Activated CD8-positive, alpha-beta memory T cell treated with anti-CD3 and anti-CD28 coated beads, Interleukin-2, amount 50 U/mL, for 4 hours (primary cell): ENCODE measurements around the gene SLC45A3.

Experiments
- DNase-seq: peaks from one replicate; pipeline ENCODE4 v3.0.0-alpha.2; 2020

The SLC45A3 gene

DNA sequence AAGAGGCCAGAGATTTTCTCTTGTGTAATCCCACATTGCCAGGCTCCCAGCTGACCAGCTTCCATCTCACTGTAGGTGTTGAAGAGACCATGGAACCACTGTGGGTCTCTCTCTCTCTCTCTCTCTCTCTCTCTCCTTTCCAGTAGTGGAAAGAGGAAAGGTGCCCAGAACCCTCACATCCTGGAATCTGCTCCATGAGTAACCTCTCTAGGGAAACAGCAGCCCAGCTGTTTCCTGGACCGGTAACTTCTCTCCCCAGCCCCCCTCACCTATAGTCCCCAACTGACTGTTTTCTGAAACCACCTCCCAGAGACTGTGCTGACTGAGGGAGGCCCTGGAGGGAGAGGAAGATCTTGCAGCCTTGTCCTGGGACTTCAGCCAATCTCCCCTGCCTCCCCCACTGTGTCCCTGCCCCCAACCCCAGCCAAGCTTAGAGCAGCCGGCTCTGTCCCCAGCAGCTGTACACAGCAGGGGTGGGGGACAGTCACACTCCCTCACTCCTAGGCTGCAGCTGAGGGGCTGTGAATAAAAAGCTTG lies 20.6 kb upstream of the SLC45A3 start:
- no peak for DNase-seq

DNA sequence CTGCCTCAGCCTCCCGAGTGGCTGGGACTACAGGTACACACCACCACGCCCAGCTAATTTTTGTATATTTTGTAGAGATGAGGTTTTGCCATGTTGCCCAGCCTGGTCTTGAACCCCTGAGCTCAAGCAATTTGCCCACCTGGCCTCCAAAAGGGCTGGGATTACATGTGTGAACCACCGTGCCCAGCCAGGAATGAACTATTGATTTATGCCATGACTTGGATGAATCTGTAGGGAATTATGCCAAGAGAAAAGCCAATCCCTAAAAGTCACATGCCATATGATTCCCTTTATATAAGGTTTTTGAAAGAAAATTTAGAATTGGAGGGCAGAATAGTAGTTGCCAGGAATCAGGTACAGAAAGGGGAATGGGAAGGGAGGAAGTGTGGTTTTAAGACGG lies 19.1 kb upstream of the SLC45A3 start:
- DNase-seq: no peak

DNA sequence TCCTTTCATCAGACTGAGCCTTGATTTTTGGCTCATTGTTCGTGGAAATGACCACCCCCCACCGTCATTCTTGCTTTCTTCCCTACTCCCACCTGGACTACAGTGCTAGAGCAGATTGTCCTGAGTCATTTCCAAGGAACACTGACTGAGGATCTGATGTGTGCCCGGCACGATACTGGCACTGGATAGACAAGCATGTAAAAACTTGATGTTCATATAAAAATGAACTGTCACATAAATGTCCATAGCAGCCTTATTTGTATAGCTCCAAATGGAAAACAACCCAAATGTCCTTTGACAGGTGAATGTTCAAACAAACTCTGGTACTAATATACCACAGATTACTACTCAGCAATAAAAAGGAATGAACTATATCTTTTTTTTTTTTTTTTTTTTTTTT lies 18.6 kb upstream of the SLC45A3 start:
- no peak for DNase-seq

DNA sequence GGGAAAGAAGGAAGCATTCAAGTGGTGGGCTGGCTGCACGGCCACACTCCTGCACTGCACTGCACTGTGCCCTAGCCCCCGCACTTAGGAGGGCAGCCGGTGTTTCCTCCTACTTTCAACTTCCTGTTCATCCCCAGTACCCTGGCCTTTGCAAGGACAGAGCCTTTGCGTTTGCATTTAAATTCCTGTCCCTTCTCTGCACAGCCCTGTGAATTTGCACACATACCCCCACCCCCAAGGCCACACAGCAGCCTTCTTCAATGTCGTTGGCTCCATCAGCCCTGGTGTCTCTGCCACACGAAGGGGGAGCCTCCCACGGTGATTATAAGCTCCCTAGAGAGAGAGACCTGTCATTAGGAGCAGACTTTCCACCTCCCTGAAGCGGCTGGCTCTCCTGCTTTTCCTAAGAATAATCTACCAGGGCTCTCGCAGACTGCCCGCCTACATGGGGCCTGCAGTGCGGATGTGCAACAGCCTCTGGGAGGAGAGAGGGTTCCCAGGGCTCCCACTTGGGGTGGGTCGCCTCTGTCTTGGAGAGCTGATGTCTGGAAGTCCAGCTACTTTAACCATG lies 13.2 kb upstream of the SLC45A3 start:
- DNase-seq: no peak

DNA sequence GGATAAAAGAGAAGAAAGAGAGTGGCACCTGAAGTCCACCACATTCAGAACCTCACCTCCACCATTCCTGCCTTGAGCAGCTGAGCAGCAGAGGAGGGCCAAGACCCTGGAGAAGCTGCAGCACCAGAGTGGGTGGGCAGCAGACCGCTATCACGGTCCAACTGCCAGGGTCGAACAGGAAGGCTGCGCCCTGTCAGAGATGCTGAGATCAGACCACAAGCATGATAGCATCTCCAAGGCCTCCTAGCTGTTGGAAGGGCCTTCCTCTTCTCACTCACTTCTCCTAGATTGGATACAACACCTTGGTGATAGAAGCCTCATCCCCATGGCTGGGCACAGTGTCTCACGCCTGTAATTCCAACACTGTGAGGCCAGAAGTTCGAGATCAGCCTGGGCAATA lies 12.1 kb upstream of the SLC45A3 start:
- no peak for DNase-seq

DNA sequence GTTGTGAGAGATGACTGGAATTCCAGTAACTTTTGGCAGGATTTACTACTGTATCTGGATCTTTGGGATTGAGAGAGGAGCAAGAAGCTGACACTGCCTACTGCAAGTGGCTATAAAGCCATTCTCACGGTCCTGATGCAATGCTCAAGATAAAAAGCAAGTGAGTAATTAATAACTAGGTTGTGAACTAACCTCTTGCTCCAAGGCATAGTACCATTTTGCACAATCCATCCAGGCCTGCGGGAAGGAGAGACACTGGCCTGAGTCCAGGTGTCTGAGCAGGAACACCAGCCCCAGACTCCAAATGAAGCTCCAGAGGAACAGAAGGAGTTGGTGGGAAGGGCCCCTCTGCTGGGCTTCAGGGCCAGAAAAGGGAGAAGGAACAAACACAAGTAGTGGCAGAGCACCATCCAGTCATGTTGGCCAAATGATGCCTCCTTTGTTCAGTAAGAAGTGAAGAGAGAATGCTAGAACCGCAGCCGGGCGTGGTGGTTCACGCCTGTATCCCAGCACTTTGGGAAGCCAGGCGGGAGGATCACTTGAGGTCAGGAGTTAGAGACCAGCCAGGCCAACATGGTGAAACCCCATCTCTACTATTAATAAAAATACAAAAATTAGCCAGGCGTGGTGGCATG lies 9.9 kb upstream of the SLC45A3 start:
- no peak for DNase-seq

DNA sequence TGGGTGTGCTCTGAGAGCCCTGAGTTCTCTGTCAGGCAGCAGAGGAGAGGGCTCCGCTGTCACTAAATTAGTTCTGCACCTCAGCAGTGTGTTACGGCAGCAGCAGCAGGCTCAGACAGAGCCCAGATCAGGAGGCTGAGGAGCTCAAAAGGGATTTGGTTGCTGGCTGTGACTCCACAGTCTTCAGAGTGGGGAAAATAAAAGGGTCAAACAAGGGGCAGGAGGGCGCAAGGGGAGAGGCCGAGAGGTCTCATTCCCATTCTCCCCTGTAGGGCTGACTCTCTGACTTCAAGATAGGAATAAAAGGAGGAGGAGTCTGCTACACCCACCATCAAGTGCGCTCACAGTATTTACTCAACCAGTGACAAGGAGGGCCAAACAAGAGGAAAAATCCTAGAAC lies 9.2 kb upstream of the SLC45A3 start:
- DNase-seq: no peak

DNA sequence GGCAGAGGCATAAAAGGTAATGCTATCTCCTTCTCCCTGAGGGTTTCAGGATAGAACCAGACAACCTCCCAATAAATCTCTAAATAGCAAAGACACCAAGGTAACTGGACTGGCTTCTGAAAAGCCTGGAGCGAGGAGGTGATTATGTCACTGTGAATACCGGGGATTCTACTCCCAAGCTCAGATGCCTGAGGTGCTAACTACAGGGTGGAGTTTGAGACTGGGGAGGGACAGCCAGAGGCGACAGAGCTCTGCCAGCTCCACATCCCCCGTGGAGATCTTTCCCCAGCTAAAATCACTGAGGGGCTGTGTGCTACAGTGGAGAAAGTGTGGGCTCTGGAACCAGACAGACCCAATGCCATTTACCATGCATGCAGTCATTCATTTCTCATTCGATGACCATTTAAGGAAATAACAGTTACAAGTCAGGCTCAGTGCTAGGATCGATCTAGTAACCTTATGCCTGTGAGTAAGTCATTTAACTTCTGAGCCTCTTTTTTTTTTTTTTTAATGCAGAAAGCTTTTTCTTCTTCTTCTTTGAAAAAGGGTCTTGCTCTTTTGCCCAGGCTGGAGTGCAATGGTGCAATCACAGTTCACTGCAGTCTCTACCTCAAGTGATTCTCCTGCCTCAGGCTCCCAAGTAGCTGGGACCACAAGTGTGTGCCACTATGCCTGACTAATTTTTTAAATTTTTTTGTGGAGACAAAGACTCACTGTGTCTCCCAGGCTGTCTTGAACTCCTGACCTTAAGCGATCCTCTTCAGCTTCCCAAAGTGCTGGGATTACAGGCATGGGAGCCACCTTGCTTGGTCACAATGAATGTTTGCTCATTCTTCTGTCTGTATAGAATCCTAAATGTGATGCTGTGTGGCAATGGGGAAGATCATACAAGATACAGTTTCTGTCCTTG lies 8.1 kb upstream of the SLC45A3 start:
- no peak for DNase-seq

DNA sequence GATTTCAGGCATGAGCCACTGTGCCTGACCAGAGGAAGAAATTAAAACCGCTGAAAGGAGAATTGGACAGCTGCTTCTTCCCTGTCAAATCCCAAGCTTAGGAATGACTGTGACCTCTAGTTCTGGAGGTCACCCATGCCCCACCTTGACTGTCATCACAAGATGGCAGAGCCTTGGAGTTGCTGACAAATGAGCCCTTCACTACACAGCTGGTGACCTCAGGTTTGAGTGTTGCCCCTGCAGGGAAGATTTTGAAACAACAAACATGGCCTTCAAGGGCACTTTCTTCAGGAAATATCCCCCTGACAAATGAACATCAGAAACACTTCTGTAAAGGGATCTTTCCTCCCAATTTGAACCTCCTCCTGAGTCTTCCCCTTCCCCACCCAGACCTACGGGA lies 6.9 kb upstream of the SLC45A3 start:
- DNase-seq: no peak

DNA sequence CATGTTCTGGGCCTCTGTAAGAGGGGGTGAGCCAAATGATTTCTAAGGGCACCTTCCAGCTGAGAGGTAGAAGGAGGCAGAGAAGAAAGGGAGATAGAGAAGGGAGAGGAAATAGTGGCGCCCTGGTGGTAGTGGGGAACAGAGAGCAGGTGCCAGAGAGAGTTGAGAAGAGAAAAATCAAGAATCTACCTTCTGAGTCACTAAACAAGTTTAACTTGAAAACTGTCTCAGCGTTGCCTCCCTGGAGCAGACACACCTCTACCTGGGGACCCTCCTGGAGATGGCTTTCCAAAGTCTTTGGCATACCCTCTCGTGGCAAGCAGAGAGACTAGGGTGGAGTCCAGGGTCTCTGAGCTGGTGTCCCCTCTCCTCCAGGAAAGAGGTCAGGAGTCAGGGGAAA lies 1.1 kb upstream of the SLC45A3 start:
- no peak for DNase-seq

DNA sequence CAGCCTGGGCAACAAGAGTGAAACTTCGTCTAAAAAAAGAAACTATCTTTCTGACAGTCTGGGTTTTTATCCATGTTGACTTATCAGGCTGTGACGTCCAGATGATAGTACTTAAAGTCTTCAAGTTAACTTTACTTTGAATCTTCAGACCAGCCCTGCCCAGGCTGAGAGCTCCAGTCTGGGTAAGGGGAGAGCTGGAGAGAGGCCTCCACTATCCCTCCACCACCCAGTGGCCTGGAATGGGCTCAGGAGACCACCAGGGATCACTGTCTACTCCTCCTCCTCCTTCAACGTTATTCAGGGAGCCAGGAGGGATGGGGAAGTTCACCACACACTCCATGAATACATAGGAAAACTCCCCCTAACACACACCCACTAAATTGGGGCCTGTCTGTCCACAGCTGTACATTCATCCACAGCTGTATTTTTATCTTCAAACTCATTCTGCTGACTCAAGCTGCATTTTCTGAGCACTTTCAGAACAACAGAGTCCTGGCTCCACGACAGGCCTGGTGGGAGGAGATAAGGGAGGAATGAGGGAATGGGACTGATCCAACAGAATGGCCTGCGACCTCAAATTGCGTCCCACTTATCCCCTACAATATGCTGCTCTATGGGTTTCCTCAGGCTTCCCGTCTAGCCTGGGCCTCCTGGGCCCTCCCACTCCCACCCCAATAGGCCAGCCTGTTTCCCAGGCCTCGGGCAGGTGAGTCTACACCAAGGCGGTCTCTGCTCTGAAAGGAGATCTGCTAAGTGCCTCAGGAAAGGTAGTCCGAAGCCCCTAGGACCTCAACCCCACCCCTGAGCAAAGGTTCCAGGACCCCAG lies 1.8 kb downstream of the SLC45A3 start:
- no peak for DNase-seq

DNA sequence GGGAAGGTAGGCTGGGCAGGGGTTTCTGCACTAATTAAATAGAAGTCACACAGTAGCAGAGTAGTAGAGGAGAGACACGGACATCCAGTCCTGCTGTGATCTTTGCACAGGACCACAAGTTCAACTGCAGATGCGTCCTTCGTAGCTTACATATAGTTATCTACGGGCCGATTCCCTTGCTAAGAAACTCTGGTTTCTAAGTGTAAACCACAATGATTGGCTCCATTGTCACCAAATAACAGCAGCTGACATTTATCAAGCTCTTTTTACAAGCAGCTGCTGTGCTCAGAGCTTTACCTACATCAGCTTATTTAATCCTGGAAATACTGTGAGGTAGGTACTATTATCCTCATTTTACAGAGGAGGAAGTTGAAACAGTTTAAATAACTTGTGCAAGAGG lies 3.1 kb downstream of the SLC45A3 start:
- no peak for DNase-seq

DNA sequence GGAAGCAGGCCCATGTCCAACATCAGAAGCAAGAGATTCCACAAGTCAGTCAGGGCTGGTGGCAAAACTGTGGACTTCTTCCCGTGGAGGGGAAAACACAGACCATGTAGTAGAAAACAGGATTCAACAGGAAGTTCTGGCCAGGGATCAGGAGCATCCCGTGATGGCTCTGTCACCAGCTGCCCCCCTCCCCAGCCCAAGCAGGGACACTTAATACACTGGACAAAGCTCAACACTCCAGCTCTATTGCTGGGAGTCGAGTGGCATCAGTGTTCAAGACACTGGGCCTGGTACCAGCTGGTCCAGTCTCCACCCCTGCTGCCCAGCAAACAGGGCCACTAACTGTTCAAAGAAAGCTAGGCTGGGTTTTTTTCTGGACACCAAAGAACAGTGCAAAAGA lies 3.7 kb downstream of the SLC45A3 start:
- DNase-seq: no peak

DNA sequence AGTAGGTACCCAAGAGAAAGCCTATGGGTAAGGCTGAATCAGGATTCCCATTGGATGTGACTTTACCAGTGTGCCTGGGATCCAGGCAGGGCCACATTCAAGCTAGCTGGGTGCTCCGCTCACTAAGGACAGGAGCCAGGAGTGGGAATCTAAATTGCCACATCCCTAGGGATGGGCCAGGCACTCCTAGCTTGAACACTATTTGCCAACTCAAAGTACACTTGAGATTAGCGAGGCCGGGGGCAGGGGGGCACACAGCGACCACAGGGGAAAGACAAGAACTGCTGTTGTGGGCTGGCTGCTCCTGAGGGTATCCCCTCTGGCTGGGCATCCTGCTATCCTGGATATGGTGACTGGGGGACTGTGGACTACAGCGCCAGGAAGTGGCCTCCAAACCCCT lies 4.3 kb downstream of the SLC45A3 start:
- DNase-seq: no peak

DNA sequence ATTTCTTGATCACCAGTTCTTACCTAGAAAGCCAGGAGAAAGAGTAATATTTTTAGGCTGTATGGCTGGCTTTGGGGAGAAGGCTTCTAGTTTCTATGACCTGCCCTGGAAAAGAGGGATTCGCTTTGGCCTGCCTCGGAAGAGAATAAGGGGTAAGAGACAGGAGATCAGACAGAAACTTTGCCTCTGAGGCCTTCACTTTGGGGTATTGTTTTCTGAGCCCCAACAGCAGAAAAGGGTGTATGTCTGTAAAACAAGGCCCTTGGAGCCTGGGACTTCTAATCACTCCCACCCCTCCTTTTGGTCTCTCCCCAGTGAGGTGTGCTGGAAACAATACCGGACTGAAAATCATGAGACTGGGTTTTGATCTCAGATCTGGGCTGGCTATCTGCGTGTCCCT lies 5.1 kb downstream of the SLC45A3 start:
- DNase-seq: no peak

DNA sequence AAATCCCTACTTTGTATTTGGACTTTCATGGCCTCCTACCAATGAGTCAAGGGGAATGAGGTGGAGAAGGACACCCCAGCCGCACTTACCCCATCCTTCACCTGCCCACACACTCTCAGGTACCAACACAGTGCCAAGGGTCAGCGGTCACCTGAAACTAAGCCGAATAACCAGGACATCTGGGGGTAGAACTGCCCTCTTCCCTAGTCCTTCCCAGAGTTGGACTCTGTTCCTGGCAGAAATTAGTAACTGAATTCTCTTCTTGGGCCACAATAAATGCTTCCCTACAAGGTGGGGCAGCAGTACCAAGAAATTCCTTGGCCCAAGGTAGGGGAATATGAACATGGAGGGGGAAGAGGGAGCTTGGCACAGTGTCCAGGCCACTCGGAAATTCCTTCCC lies 7.3 kb downstream of the SLC45A3 start:
- DNase-seq: no peak

DNA sequence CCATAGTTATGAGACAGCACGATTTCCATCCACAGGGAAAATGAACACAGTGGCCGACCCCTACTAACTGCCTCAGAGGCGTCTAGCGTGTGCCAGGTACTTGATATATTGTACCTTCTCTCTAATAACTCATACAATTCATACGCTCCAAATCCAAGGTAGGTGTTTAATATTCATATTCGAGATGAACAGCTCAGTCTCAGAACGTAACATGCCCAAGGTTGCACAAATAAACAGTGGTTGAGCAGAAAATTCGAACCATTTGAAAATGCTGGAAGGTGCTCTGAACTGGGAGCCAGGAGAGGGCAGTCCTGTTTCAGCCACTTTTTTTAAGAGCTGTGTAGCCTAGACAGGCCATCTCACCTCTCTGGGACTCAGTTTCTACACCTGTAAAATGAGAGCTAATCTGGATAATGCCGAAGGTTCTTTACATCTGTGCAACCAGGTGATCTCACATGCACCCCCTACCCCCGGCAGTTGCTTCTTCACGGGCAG lies 7.9 kb downstream of the SLC45A3 start:
- DNase-seq: no peak

DNA sequence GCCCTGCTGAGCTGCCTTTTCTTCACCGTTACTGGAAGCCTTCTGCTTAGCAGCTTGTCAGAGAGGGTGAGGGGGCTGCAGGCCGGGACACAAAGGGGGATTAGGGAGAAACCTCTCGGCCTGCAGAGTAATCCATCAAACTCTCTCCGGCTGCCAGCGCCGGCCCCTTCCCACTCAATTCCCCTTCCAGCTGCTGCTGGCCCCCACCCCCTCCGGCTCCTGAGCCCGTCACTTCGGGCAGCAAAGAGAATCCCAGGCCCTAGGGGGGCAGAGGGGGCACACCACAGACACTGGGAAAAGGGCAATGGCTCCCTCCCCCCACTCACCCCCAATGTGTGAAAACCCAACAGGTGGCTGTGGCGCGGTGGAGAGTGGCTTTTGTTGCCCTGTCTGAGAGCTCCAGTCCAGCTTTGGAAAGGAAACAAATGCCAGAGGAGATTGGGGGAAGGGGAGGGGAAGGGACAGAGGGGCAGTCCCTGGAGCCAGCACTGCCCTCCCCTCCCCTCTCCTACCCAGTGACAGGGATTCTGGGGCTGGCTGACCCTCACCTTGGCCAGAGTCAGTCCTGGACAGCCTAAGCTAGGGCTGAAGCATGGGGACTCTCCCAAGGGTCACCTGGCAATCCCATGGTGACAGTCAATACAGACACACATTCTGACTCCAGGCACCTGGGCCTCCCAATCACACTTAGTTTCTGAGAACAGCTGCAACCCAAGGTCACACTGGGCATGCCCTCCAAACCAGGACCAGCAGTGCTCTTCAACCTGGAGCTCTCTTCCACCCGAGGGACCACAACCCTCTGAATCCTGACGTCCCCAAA lies 9.5 kb downstream of the SLC45A3 start:
- no peak for DNase-seq

DNA sequence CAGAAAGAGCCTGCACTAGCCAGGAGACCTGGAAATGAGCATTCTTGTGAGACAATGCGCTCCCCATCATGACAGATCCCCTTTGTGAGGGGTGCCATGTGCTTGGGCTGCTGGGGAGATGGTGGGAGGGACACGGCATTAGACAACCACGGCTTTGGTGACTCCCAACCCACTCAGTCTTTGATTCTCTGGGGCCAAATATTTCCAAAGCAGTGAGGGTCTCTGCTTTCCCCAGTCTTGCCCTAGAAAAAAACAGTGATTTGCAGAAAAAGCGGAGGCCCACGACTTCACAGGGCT lies 10.2 kb downstream of the SLC45A3 start:
- no peak for DNase-seq

DNA sequence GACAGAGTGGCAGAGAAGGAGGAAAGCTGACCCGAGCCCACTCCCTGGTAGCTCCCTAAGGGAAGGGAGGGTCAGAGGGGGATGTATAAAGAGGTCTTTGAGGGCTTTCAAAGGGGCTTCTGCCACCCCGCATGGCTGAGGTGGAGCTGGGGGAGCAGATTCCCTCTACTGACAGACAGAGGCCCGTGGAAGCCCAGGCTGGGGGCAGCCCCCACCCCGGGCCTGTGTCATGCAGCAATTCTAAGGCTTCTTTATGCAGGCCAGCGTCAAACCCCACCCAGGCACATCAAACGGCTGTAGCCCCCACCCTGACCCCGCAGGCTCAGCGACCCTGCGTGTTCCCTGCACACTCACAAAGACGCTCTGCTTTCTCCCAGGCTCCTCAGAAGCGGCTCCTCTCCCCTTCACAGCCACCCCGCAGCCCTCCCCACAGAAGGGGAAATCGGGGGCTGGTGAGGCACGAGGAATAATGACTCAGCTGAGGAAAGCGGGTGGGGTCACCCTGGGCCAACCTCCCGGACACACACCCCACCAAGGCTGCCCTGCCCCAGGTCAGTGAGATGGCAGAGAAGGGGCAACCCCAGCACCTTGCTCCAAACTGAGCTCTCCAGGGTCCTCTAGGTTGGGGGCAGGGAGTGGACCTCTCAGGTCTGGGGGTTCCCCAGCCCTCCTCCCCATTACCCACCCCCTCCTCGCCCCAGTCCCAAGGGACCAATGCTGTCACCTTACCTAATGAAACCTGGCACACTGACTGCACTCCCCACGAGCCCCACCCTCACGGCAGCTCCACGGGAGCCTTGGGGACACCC lies 10.8 kb downstream of the SLC45A3 start:
- no peak for DNase-seq

DNA sequence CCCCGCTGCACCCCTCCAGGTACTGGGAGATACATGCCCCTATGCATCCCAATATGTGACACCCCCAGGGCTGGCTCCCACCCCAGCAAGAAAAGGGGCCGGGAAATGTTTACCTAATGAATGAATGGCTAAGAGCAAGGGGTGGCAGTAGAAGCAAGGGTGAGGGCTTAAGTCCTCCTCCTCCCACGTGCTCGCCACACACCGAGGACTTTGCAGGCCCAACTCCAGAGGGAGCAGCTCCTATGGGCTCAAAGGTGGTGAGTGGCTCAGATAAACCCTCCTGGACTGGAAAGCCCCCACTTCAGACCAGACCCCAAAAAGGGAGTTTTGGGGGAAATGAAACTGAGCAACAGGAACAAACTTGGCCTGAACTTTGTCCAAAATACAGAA lies 11.4 kb downstream of the SLC45A3 start:
- DNase-seq: no peak
